ENCODE data around the gene GNA12. TPM values are rescaled to one million over a fixed set of nuclear protein-coding genes. Genes with fewer than 3 reads are reported as not detected.

The GNA12 gene
- total RNA-seq, 1 donor from 2014 or later: 37.7 TPM

- no peak for DNase-seq (ENCODE audit: low read depth)
Observed at GRCh38 chr7:2782121-2782520, 62.0 kb downstream of the GNA12 start.

- DNase-seq (ENCODE audit: low read depth): no peak
Observed at GRCh38 chr7:2781636-2782035, 62.5 kb downstream of the GNA12 start.

- no peak for DNase-seq (ENCODE audit: low read depth)
Observed at GRCh38 chr7:2779051-2779450, 65.1 kb downstream of the GNA12 start.

GRCh38 chr7:2777898-2778535 lies 66.1 kb downstream of the GNA12 start:
- no peak for DNase-seq (ENCODE audit: low read depth)

GRCh38 chr7:2776401-2776800 lies 67.7 kb downstream of the GNA12 start:
- DNase-seq (ENCODE audit: low read depth): no peak

GRCh38 chr7:2775785-2776184 lies 68.3 kb downstream of the GNA12 start:
- DNase-seq (ENCODE audit: low read depth): no peak

GRCh38 chr7:2775376-2775775 lies 68.7 kb downstream of the GNA12 start:
- no peak for DNase-seq (ENCODE audit: low read depth)

- no peak for DNase-seq (ENCODE audit: low read depth)
Observed at GRCh38 chr7:2774935-2775334, 69.2 kb downstream of the GNA12 start.

GRCh38 chr7:2774280-2774679 lies 69.8 kb downstream of the GNA12 start:
- no peak for DNase-seq (ENCODE audit: low read depth)

- no peak for DNase-seq (ENCODE audit: low read depth)
Observed at GRCh38 chr7:2773608-2774007, 70.5 kb downstream of the GNA12 start.

GRCh38 chr7:2771274-2771731 lies 72.8 kb downstream of the GNA12 start:
- DNase-seq (ENCODE audit: low read depth): no peak

GRCh38 chr7:2764621-2765020 lies 79.5 kb downstream of the GNA12 start:
- no peak for DNase-seq (ENCODE audit: low read depth)

- DNase-seq (ENCODE audit: low read depth): no peak
Observed at GRCh38 chr7:2763597-2763996, 80.5 kb downstream of the GNA12 start.

- DNase-seq (ENCODE audit: low read depth): no peak
Observed at GRCh38 chr7:2761801-2762497, 82.2 kb downstream of the GNA12 start.

GRCh38 chr7:2761131-2761624 lies 82.9 kb downstream of the GNA12 start:
- DNase-seq (ENCODE audit: low read depth): no peak

GRCh38 chr7:2760098-2760889 lies 83.8 kb downstream of the GNA12 start:
- DNase-seq (ENCODE audit: low read depth): peak; percentile 47

- DNase-seq (ENCODE audit: low read depth): no peak
Observed at GRCh38 chr7:2759736-2760097, 84.4 kb downstream of the GNA12 start.

GRCh38 chr7:2758673-2759616 lies 85.2 kb downstream of the GNA12 start:
- DNase-seq (ENCODE audit: low read depth): no peak

- peak; percentile 100 for DNase-seq (ENCODE audit: low read depth)
Observed at GRCh38 chr7:2757904-2758672, 86.0 kb downstream of the GNA12 start.

- DNase-seq (ENCODE audit: low read depth): peak; percentile 68
Observed at GRCh38 chr7:2757361-2757903, 86.7 kb downstream of the GNA12 start.
